PFSK-1 (cell line): ENCODE results near the gene BFSP1.

Experiments used
- FOXP2 ChIP-seq: optimal IDR thresholded peaks from 2 replicates; pipeline ENCODE3; 2011; ENCODE audit warnings: borderline replicate concordance, control low read depth, inconsistent platforms; ENCODE audit not compliant: insufficient read depth; ENCODE audit errors: extremely low read length, extremely low read depth
- POLR2AphosphoS5 ChIP-seq: IDR thresholded peaks from 2 replicates; pipeline ENCODE4 v1.6.1; 2012; ENCODE audit warnings: low read depth, mild to moderate bottlenecking, control low read depth, low read length, moderate library complexity
- REST ChIP-seq, 2 experiments: IDR thresholded peaks; 2 replicates each; pipeline versions ENCODE4 v1.6.1 to v1.8.0; 2011 to 2012; ENCODE audit warnings: low read depth in 2 of 2, low read length in 2 of 2, control low read depth in 1 of 2, inconsistent platforms in 1 of 2, mild to moderate bottlenecking in 1 of 2, moderate library complexity in 1 of 2; ENCODE audit not compliant: insufficient read depth in 1 of 2
- SIN3A ChIP-seq: IDR thresholded peaks from 2 replicates; pipeline ENCODE4 v1.6.1; 2012; ENCODE audit warnings: mild to moderate bottlenecking, low read length, moderate library complexity, borderline replicate concordance; ENCODE audit not compliant: insufficient read depth
- TAF1 ChIP-seq: IDR thresholded peaks from 2 replicates; pipeline ENCODE4 v1.6.1; 2012; ENCODE audit warnings: low read length, control low read depth, borderline replicate concordance; ENCODE audit not compliant: insufficient read depth

BFSP1 gene

DNA sequence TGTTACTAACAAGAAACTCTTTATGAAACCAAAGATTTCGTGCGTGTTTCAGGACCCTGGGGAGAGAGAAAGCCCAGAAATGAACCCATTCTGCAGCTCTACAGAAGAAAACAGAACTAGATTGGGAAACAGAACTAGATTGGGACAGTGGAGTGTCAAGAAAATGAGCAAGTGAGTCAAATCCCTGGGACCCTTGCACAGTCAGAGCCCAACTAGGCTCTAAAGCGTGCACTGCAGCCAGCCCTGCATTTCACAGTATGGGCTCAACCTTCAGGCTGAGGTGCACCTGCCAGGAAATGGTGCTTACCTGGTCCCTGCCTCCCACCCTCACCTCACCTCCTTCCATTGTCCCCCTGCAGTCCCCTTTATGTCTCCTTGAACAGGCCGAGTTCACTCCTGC is 39.7 kb downstream of the BFSP1 start:
- TF ChIP-seq FOXP2 (no peak), REST (IDR thresholded peaks at IDR 0.05; ENCODE audit: insufficient read depth in 1 of 2, low read depth in 2 of 2, low read length in 2 of 2) (no peak), TAF1 (no peak), SIN3A (no peak), POLR2AphosphoS5 (no peak)

GRCh38 chr20:17491041-17491440 is 40.1 kb downstream of the BFSP1 start:
- TF ChIP-seq FOXP2, result no peak
- no peak for TF ChIP-seq REST (IDR thresholded peaks at IDR 0.05; ENCODE audit: insufficient read depth in 1 of 2, low read depth in 2 of 2, low read length in 2 of 2)
- TF ChIP-seq SIN3A, result no peak
- TF ChIP-seq POLR2AphosphoS5, result no peak
- TF ChIP-seq TAF1, result no peak

- TF ChIP-seq SIN3A (no peak), FOXP2 (no peak), REST (IDR thresholded peaks at IDR 0.05; ENCODE audit: insufficient read depth in 1 of 2, low read depth in 2 of 2, low read length in 2 of 2) (no peak), POLR2AphosphoS5 (no peak), TAF1 (no peak)
These were observed 40.7 kb downstream of the BFSP1 start for GRCh38 chr20:17490501-17490900.

GRCh38 chr20:17488916-17489600 is 42.1 kb downstream of the BFSP1 start:
- TF ChIP-seq POLR2AphosphoS5, result no peak
- TF ChIP-seq FOXP2, result no peak
- no peak for TF ChIP-seq REST (IDR thresholded peaks at IDR 0.05; ENCODE audit: insufficient read depth in 1 of 2, low read depth in 2 of 2, low read length in 2 of 2)
- no peak for TF ChIP-seq TAF1
- no peak for TF ChIP-seq SIN3A
